GM21723 (cell line): ENCODE measurements around the gene FCN1.

Source experiments
- ATAC-seq: cut with Tn5 transposase; IDR thresholded peaks from one replicate; pipeline ENCODE4 v1.9.1; 2021; ENCODE audit warnings: mild to moderate bottlenecking, moderate library complexity; ENCODE audit not compliant: unreplicated experiment

FCN1 gene

GRCh38 chr9:134951994-134952393, 34.3 kb upstream of the FCN1 start:
- no peak for ATAC-seq

DNA sequence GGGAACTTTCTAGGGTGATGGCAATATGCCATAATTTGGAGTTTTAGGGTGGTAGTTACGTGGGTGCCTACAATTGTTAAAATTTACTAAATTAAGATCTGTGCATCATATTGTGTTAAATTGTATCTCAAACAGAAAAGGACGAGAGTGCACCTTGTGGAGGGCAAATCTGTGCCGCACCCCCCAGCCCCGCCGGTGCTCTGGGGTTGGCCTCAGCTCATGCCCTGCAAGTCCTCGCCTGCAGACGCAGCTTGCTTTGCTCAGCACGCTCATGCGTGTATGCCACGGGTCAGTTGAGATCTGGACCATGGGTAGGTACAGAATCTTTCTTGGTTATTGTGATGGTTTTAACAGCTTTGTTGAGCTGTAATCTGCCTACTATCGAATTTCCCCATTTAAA, 33.7 kb upstream of the FCN1 start:
- ATAC-seq: no peak

GRCh38 chr9:134950386-134951210, 32.9 kb upstream of the FCN1 start:
- no peak for ATAC-seq

- no peak for ATAC-seq
These were observed 32.1 kb upstream of the FCN1 start for GRCh38 chr9:134949681-134950385.

DNA sequence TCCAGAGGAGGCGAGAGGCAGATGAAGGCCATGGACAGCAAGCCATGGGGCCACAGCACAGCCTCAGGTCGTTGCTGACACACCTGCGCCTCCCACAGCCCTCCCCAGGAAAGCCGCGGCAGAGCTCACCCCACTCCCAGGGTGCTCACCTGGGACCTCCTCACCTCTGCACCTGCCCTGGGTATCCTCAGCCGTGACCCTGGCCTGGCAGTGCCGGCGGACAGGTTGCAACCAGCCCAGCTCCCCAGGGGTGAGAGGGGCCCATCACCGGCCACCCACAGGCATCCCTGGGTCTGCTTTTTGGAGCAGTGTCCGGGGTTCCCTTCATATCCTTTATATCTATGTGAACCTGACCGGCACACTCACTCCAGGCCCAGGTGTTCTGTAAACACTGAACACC, 30.4 kb upstream of the FCN1 start:
- no peak for ATAC-seq

- no peak for ATAC-seq
These were observed 29.7 kb upstream of the FCN1 start for GRCh38 chr9:134947265-134947955.

DNA sequence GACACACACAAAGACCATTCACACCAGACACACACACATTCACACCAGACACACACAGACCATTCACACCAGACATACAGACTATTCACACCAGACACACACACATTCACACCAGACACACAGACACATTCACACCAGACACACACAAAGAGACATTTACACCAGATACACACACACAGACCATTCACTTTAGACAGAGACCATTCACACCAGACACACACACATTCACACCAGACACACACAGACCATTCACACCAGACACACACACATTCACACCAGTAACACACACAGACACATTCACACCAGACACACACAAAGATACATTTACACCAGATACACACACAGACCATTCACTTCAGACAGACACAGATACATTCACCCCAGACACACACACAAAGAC, 29.0 kb upstream of the FCN1 start:
- ATAC-seq: no peak

DNA sequence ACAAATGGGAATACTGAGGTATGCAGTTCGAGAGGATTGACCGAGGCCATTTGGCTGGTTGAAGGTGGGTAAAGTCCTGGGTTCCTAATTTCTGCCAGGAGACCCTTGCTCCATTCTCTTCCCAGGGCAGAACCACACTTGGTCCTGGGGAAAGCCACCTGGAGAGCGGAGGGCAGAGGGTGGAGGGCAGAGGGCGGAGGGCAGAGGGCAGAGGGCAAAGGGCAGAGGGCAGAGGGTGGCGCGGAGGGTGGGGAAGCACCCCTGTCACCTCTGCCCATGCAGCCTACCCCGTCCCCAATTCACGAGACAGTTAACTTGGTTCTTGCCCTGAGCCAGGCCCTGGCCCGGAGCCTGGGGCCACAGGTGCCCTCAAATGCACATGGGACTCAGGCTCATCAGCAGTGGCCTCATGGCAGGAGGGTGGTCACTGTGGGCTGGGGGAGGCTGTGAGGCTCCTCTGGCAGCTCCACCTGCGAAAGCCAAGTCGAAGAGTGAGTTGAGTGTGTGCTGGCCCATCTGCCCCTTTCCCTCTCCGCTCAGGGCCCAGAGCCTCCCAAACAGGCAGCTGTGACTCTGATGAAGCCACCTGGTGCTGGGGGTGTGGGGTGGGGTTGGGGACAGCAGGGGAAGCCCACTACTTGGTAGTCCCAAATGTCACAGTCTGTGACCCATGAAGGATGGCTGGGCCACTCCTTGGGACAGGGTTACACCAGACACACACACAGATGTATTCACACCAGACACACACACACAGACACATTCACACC, 28.0 kb upstream of the FCN1 start:
- ATAC-seq: no peak

- no peak for ATAC-seq
These were observed 27.2 kb upstream of the FCN1 start for GRCh38 chr9:134944916-134945315.

DNA sequence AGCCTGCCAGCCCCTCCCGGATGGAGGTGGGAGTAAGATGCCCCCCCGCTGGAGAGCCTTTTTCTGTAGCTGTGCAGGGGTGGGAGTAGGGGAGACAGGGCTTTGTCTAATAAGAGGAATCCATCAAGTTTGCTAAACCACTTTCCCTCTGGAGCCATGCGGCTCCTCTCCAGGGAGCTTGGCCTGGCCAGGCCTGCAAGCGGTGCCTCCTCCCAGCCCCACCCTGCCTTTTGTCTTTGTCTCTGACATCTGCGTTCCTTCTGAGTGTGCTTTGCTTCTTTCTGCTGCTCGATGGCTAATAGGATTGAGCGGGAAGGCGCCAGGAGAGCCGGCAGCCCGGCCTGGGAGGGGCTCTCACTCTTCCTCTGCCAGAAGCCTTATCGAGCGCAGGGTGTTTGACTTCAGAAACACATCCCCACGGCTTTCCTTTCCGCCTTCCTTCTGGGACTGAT, 26.7 kb upstream of the FCN1 start:
- ATAC-seq: no peak

DNA sequence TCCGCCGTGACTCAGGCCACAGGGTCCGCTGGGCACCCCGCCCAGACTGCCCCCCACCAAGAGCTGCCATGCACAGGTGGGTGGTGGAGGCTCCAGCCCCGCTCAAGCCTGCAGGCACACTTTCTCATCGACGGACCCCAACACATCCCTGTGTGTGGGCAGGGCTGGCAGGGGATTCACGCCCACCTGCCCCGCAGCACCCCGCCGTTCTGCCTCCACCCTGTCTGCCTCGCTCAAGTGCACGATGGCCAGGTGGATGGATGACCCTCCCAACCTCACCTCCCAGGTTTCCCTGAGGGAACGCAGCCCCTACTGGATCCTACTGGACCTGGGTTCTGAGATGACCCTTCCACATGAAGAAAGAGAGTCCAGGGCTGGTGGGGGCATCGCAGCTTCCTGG, 26.1 kb upstream of the FCN1 start:
- no peak for ATAC-seq

- no peak for ATAC-seq
These were observed 25.7 kb upstream of the FCN1 start for GRCh38 chr9:134943411-134943810.

DNA sequence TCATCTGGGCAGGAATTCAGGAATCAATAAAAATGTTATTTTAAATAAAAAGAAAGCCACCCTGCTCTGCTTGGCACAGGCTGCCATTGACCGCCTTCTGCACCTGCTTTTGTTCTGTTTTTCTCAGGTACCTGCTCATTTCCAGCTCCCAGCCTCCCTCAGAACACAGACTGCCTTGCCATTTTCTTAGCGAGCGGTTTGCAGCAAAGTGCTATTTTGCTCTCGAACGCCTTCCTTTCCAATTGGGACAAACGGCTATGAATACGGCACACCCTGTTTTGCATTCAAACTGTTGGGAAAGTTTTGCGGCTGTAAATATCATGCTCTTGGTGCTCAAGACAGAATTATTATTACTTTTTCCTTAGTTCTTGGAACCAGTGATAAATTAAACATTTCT, 25.1 kb upstream of the FCN1 start:
- ATAC-seq: no peak

DNA sequence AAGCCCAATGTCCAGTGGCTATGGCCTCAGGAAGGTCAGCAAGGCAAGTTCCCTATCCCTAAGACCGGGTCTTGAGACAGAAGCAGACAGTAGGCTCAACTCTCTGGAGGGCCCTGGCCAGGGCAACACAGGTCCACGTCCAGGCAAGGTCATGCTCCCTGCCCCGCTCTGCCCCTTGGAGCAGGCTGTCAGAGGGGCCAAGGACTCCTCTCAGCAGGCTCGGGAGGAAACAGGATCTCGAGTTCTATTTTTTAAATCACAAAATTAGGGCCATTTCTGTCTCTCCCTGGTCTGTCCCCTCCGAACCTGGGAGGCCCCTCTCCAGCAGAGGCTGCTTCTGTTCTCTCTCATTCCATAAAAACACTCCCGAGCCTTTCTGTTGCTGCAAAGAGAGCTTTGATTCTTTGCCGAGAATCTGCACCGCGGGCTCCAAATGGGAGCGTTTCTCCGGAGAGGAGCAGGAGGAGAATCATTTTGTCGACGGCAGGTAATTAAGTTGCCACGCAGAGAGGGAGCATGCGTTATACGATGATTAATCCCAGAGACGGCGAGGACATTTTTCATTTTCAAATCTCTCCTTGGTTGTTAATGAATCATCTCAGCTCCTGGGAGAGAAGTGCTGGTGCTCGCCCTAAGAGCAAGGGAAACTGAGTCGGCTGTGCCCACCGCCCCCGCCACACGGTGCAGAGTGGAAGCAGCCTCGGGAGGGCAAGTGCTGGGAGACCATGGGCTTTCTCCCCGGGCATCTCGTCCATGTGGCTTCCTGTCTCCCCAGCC, 24.5 kb upstream of the FCN1 start:
- ATAC-seq: no peak

GRCh38 chr9:134940236-134941208, 22.8 kb upstream of the FCN1 start:
- no peak for ATAC-seq

GRCh38 chr9:134939836-134940235, 22.1 kb upstream of the FCN1 start:
- no peak for ATAC-seq

- no peak for ATAC-seq
These were observed 21.5 kb upstream of the FCN1 start for GRCh38 chr9:134939080-134939733.

GRCh38 chr9:134938346-134939079, 20.8 kb upstream of the FCN1 start:
- ATAC-seq: no peak
